GM12872 (cell line): ENCODE data around the gene KRT27.

ENCODE experiments used
- TF ChIP-seq, protein P1 (sequence below): IDR thresholded peaks from 3 replicates; pipeline ENCODE4 v1.5.1; 2011; ENCODE audit warnings: low read depth, mild to moderate bottlenecking, low read length, moderate library complexity; ENCODE audit not compliant: insufficient read depth

The KRT27 gene

GRCh38 chr17:40816569-40816968, 34.2 kb upstream of the KRT27 start:
- TF ChIP-seq, protein P1, sequence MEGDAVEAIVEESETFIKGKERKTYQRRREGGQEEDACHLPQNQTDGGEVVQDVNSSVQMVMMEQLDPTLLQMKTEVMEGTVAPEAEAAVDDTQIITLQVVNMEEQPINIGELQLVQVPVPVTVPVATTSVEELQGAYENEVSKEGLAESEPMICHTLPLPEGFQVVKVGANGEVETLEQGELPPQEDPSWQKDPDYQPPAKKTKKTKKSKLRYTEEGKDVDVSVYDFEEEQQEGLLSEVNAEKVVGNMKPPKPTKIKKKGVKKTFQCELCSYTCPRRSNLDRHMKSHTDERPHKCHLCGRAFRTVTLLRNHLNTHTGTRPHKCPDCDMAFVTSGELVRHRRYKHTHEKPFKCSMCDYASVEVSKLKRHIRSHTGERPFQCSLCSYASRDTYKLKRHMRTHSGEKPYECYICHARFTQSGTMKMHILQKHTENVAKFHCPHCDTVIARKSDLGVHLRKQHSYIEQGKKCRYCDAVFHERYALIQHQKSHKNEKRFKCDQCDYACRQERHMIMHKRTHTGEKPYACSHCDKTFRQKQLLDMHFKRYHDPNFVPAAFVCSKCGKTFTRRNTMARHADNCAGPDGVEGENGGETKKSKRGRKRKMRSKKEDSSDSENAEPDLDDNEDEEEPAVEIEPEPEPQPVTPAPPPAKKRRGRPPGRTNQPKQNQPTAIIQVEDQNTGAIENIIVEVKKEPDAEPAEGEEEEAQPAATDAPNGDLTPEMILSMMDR = no peak

- TF ChIP-seq, protein P1 = no peak
These were observed 33.0 kb upstream of the KRT27 start for GRCh38 chr17:40815381-40815780.

DNA sequence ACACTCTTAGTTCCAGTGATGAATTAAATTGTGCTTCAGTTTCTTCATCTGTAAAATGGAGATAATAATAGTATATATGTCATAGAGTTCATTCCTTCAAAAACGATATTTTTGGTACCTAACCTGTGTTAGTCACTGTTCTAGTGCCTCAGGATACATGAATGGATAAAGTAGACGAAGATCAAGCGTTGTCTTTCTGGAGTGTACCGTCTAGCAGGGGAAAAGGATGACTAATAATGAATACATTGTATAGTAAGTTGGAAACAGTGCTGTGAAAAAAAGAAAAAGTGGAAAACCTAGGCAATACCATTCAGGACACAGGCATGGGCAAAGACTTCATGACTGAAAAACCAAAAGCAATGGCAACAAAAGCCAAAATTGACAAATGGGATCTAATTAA, 31.5 kb upstream of the KRT27 start:
- TF ChIP-seq, protein P1 = no peak

- TF ChIP-seq, protein P1 = no peak
These were observed 30.3 kb upstream of the KRT27 start for GRCh38 chr17:40812639-40813038.

GRCh38 chr17:40810494-40810893, 28.1 kb upstream of the KRT27 start:
- TF ChIP-seq, protein P1 = no peak

DNA sequence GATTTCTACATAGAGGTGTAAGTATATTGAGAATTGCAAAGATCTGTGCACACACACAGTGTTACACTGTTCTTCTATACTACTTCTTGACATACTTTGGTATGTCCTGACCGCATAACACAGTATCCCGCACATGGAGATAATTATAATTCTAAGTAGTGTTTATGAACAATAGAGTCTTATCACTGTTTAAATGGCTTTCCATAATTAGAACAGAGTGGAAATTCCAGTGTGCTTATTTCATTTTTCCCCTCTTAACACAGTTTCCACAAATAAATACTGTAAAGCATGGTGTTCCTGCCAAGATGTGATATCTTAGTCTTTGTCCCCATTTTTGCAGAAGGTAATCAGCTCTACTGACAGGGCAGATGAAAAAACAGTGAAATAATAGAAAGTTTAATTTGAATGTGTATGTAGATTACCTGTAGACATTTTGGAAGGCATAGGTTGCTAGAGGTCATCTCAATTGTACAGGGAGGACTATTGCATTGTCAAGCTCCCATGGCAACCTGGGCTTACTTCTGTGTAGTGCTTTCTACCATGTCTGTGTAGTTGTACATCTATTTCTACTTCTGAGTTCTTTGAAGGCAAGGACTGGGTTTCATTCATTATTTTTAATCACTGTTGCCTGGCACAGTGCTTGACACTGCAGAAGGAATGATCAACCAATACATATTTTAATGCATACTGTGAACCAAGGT, 27.5 kb upstream of the KRT27 start:
- TF ChIP-seq, protein P1 = no peak

GRCh38 chr17:40806131-40806530, 23.8 kb upstream of the KRT27 start:
- TF ChIP-seq, protein P1 = no peak
